Stimulated activated CD8-positive, alpha-beta memory T cell treated with anti-CD3 and anti-CD28 coated beads, Interleukin-15, amount 100 ng/mL, for 24 hours (primary cell): Measurements from ENCODE around the gene SPART.
"Not testable (repeated sequence)": the region's sequence is repeated elsewhere in the genome, so short reads cannot be mapped to it uniquely, and the experiment has no call there.

Experiments
- DNase-seq: peaks from one replicate; pipeline ENCODE4 v3.0.0-alpha.2; 2020; ENCODE audit warnings: low read depth

The SPART gene

DNA sequence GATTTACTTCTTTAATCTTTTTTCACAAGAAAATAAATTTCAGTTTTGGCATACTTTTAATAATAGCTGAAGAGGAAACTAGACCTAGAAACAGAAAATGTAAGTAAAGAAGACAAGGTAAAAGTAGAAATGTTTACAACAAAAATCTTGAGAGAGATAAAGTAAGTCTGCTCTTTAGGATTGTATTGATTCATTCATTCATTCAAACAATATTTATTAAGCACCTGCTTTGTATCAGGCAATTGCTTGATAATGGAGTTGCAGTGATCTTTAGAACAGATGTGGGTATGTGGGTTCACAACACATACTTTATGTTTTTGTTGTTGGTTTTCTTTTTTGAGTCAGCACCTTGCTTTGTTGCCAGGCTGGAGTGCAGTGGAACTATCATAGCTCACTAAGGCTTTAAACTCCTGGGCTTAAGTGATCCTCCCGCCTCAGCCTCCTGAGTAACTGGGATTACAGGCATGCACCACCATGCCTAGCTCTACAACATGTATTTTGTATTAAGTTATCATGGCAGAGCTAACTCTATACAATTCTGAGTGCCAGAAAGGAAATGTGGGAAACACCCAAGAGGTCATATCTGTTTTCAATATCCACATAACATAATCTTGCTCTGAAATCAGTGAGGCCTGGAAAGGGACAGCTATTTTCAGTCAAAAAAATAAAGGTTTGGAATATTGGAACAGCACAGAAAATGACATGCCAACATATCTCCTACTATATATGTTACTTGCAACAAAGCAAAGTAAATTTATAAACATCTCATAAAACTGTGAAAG is 8.8 kb upstream of the SPART start:
- no peak for DNase-seq

DNA sequence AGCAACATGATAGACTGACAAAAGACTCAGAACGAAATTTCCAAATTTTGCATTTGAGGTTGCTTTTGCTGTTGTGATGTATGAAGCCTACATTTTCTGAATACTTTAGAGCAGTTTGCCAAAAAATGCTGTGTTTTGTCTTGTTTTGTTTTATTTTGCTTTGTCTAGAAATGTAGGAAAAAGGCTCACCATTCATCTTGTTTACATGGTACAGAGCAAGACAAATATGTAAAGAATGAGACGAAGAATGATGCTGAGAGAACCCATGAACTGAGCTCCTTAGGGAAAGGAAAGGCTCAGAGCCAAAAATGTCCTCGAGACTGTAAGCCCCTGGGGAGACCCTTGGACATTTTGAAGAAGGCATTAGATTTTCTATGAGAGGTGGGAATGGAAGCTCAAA is 6.8 kb upstream of the SPART start:
- no peak for DNase-seq

DNA sequence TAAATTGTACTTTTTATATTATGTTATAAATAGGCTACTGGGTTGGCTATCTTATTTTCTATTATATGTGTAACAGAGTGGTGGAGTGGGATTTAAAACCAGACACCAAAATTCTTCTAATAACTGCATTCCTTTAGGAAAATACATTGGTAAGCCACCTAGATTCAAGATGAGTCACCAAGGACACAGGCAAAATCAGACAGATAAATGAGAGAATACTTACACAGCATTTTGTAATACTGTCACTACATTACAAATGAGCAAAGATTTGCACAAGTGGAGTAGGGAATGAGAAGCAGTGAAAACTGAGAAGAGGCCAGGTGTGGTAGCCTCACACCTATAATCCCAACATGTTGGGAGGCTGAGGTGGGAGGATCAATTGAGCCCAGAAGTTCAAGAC is 6.2 kb upstream of the SPART start:
- no peak for DNase-seq

DNA sequence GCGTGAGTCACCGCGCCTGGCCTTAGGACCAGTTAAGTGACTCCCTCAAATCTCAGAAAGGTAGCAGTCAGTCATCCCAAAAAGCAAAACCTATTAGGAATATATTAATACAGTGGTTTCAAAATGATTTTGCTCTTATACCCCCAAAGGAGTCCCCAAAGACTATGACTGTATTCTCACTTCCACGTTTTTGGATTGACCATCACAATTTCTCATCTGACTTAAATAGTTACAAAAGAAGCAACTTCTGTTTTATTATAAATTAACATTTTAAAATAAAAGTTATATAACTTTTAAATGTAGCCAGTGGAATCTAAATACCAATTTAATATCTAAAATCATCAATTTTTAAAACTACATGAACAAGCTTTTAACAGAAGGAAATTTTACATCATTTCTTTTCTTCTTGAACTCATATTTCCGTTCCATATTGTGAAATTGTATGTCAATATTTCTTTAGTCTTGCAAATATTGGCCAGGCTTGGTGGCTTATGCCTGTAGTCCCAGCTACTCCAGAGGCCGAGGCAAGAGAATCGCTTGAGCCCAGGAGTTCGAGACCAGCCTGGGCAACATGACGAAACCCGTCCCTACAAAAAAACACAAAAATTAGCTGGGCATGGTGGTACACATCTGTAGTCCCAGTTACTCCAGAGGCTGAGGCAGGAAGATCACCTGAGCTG is 1.5 kb upstream of the SPART start:
- no peak for DNase-seq

DNA sequence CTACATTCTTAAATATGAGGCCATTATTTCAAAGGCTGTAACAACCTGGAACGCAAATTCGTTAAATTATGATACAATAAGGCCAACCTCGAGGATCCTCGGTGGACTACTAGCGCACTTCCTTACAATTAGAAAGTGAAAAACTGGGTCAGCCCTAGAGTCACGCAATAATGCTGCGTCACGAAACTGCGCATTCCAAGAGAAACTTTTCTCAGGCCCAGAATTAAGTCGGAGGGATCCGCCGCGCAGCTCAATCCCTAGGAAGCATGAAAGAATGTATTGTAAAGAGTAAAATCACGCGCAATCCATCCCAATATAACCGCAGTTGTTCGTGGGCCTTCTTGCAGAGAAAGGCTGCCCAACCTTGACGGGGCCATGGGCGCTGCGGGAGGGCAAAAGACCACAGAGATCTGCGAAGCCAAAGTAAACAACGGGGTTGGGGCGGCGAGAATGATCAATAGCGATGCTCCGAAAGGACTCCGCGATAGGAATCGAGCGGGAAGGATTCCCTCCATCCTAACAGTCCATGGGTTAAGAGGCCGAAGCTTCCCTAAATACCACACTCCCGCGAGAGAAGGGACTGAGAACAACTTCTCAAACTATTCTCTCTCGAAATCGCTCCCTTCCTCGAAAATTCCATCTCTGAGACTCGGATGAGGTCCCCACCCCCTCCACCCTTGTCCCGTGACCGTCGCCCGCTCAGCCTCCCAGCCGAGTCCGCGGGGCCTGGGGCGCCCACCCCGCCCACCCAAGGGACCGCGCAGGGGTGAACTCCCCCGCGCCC is 564 bp downstream of the SPART start:
- peak; percentile 2 for DNase-seq

DNA sequence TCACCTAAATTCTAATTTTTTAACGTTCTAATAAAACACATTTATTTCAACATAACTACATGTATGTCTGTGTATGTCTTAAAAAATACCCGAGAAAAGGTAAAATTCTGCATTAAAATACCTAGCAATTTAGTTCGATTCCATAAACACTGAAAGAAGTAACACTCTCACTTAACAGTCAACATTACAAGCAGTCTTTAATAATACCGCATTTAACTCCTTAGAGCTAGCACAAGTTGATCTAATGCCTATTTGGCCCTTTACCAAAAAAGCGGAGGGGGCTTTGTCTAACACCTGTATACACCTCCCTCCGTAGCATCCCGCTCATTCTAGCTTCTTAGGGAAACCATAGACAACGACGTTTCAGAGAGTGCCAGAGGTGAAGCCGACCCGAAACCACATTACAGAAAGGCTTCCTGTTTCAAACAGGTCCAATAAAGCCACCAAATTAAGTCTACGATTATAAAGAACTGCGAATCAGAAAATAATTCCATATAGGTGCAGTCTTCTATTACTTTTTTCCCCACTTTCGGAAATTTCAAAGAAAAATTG is 1.2 kb downstream of the SPART start:
- DNase-seq, result no peak

DNA sequence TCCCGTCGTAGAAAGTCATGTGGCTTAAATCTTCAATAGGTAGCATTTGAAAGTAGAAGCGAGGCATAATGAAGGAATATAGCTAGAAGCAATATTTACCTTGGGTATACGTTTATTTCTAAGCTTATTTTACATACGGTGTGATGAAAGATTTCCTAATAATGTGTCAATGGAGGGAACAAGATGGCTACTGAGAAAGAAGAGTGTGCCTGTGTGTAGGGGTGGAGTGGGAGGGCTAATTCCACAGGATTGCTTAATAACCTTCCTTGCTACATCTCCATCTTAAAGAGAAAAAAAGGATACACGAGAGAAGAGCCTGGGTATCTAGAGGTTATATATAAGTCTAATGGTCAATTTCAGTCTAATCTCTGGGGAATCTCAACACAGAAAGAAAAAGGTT is 2.0 kb downstream of the SPART start:
- no peak for DNase-seq

DNA sequence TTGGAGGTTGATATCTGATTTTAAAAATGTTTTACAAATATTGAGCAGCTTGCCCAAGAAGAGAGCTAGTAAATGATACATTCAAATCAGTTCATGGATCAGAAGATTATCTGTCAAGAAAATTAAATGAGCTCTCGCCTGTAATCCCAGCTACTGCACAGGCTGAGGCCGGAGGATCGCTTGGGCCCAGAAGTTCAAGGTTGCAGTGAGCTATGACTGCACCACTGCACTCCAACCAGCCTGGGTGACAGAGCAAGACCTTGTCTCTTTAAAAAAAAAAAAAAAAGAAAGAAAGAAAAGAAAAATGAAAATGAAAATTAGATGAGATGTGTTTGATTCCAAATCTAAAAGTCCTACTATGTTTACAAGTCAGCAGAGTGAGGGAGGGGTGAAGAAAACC is 2.4 kb downstream of the SPART start:
- no peak for DNase-seq

DNA sequence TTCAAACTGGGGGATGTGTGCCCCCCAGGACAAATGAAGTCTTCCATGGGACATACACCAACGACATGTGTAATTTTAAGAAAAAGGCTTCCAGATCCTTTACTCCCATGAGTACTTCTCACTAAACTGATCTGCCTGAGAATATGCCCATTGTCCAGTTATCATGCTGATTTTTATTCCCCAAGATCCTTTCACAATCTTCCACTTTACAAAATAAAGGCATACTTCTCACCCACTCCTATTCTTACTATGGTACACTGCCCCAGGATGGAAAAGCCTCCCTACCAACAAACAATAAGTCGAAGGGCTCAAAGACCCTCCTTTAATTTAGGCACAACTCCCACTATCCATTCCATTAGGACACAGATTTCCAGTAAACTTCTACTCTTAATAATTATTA is 3.5 kb downstream of the SPART start:
- DNase-seq, result no peak

DNA sequence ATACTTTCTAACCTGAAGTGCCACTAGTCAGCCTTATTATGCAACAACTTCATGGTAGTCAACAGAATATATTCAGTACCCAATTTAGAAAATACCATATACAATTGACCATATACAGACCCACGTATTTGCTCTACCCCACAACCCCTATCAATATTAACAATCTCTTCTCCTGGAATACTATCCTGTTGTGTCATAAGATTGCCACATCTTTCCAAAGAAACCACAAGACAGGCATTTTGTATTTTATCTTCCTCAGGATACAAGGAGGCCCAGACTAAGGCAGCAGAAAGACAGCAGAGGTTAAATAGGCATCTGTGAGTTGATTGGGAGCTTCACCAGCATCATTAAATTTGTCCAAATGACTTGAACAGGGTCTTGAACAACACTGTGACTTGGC is 4.5 kb downstream of the SPART start:
- no peak for DNase-seq

DNA sequence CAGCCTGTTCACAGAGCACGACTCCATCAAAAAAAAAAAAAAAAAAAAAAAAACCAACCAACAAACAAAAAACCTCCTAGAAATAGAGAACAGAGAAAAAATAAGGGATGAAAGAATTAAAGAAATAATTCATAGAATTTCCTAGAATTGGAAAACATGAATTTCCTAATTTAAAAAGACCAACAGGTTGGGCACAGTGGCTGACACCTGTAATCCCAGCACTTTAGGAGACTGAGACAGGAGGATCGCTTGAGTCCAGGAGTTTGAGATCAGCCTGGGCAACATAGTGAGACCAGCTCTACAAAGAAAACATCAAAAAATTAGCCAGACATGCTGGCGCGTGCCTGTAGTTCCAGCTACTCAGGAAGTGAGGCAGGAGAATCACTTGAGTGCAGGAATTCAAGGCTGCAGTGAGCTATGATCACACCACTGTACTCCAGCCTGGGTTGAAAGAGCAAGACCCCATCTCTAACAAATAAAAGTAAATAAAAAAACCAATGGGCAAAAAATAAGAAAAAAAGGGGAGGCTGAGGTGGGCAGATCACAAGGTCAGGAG is 6.5 kb downstream of the SPART start:
- no peak for DNase-seq

DNA sequence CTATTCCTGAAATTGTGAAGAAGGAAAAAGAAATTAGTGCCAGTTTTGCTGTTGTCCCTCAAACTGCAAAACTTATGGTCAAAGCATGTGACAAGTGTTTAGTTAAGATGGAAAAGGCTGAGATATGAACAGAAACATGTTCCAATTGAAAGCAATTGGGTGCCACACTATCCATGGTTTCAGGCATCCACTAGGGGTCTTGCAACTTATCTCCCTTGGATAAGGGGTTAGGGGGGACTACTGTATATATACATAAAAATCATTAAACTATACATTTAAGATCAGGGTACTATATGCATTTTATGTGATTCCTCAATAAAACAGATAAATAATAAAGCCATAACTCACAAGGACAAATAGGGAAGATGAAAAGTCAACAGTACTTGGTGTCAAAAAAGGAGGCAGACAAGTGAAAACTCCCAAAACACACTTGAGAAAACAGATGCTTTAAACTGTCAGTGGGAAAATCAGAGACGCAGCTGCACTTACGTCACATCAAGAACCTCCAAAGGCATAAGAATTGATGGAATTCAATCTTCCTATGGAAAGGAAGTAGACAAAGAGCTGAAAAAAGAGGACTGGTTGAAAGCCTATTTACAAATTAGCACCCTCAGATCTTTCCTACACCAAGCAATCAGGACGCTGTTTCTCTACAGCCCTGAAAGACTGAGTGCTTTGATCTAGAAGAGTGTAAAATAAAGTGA is 8.1 kb downstream of the SPART start:
- no peak for DNase-seq

DNA sequence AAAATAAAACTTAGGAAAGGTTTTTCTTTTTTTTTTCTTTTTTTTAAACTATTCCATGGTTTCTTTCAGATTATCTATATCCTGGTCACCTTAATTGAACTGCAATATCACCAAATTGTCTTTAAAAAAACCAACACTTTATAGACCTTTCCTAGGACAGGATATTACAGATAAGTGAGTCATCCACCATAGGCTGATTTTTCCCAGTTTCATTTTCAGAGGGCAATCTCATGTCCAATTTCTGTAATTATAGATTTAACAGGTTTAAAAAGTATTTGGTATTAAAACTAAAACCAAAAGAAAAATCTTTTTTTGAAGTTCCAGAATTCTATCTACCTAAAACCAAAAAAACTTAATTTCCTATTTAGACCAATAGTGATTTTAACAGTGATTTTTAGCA is 13.2 kb downstream of the SPART start:
- DNase-seq, result no peak

DNA sequence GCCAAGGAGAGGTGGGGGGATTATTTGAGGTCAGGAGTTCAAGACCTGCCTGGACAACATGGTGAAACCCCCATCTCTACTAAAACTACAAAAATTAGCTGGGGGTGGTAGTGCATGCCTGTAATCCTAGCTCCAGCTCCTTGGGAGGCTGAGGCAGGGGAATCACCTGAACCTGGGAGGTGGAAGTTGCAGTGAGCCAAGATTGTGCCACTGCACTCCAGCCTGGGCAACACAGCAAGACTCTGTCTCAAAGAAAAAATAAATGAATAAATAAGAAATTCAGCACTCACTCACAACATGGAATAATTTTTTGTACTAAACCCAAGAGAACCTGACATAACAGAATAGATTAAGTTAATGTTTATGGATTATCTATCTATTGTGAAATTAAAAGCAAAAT is 13.9 kb downstream of the SPART start:
- DNase-seq, result not testable (repeated sequence)

DNA sequence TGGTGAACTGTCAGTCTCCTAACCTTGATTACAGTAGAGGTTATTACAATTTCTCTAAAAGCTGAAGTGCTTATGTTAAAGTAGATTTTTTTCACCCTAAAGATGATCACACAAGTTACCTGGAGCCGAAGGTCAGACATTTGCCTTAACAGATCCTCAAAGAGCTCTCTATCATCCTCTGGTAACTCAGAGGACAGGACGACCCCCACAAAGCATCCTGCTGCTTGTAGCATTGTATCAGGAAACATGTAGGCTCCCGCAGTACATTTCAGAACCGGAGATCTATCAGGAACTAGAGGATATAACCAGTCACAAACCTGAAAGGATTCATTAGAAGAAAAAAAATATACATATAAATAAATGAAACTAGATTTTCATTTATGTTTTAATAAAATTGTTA is 14.9 kb downstream of the SPART start:
- DNase-seq, result no peak

DNA sequence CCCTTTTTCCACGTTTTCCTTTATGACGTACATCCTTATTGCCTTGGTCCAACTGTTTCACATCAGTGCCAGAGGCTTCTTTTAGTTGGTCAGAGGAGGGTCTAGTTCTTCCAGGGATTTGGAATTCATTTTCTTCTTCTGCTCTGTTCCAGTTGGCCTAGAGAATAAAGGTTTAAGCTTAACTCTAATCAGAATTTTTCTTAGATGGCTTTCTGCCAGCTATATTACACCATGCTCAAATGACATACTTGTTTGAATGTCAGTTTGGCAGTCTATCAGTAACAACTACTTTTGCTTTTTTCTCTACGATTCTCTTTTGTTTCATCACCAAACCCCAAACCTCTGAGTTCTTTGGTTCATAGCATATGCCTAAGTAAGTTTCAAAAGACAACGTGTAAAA is 16.8 kb downstream of the SPART start:
- DNase-seq, result no peak

DNA sequence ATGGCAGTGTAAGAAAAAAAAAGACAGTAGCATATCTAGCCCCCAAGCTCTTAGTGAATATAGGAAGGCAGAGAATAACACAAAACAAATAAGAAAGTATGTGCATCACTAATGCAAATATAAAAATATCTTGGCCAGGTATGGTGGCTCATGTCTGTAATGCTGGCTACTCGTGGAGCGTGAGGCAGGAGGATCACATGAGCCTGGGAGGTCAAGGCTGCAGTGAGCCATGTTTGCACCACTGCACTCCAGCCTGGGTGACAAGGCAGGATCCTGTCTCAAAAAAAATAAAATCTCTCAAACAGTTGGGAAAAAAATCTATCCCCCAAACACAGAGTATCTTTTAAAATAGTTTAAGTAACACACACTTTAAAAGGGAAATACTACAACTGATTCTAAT is 17.4 kb downstream of the SPART start:
- no peak for DNase-seq

DNA sequence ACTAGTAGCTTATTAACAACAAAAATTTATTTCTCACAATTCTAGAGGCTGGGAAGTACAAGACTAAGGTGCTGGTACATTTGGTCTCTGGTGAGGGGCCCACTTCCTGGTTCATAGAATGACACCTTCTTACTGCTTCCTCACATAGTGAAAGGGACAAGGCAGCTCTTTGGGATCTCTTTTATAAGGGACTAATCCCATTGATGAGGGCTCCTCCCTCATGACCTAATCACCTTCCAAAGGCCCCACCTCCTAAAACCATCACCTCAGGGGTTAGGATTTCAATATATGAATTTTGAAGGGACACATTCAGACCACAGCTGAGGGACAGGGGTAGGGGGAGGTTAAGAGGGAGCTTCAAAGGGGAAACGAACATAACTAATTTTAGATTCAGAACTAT is 20.3 kb downstream of the SPART start:
- no peak for DNase-seq

DNA sequence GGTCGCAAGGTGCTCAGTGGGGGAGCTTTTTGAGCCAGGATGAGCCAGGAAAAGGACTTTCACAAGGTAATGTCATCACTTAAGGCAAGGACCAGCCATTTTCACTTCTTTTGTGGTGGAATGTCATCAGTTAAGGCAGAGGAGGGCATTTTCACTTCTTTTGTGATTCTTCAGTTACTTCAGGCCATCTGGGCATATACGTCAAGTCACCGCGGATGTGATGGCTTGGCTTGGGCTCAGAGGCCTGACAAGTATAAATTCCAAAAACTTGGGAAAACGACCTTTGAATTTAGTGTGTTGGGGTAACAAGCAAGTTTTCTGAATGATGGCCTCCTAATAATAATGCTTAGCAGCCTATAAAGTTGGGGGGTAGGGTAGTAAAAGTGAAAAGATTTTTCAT is 21.3 kb downstream of the SPART start:
- not testable (repeated sequence) for DNase-seq

DNA sequence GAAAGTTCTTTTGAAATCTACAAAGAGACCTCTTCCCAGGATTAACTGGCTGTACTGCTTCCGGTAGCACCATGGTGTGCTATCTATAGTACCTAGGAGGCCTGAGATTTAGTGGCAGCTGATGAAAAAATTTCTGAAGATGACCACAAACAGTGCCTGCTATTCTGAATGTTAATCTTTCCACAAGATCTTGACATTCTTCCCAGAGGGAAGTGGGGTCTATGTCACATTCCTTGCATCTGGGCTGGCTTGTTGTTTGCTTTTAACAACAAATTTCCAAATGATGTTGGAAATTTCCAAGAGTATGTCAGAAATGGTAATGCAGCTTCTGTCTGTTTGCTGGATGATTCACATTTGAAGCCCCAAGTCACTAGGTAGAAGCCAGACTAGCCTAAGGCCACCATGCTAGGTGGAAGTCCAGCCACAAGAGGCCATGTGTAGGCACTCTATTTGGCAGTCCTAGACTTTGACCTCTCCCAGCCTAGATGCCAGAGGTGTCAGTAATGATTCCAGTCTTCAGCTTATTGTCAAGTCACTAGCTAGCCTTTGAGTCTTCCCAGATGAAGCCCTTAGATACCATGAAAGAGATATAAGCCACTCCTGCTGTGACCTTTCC is 22.1 kb downstream of the SPART start:
- DNase-seq, result no peak

DNA sequence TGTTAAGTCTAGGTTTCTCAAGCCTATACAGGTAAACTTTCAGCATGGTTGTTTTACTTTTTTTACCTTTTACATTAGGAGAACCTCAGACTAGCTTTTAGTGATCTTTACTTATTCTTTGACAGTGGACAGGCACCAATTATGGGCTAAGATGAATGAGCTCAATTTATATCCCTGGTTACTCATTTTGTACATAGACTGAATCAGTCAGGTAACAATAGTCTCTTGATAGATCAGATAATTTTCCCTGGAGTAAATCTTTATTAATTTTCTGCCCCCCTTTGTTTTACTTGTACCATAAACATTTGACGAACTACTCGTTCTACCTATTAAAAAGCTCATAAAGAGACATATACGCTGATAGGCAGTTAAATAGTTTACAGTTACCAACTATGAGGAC is 22.8 kb downstream of the SPART start:
- DNase-seq, result no peak
